ENCODE data around the gene GREB1.
A peak's percentile ranks its signal among the peaks of the same experiment; 100 is the strongest.

Gene GREB1

DNA sequence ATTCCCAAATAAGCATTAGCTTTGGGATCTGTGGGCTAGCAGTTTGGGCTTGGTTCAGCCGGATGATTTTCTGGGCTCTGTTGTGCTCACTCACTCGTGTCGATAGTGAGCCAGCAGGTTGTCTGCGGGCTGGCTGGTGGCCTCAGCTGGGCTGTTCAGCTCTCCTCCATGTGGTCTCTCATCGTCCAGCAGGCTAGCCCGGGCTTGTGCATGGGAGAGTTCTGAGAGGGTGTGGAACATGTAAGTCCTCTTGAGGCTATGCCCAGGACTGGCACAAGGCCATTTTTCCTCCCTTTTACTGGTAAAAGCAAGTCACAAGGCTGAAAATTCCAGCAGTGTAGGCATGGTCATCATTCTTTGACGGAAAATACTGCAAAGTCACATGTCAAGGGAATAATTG lies 97.6 kb downstream of the GREB1 start:
- no peak for DNase-seq

DNA sequence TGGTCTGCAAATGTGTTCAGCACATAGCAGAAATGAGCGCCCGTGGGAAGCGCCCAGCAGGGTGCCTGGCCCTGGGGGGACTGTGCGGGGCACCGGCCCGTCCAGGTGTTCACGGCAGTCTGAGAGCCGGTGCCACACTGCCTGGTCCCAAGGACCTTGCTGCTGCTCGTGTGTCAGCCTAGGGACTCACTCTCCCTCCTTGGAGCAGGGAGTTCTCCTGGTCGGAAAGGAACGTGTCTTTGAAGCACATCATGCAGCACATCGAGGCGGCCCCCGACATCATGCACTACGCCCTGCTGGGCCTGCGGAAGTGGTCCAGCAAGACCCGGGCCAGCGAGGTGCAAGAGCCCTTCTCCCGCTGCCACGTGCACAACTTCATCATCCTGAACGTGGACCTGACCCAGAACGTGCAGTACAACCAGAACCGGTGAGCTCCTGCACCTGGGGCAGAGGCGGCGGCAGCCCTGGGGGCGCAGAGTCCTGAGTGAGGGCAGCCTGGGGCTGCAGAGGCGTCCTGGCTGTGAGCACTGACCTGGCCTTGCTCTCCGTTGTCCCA lies 100.2 kb downstream of the GREB1 start:
- no peak for DNase-seq

DNA sequence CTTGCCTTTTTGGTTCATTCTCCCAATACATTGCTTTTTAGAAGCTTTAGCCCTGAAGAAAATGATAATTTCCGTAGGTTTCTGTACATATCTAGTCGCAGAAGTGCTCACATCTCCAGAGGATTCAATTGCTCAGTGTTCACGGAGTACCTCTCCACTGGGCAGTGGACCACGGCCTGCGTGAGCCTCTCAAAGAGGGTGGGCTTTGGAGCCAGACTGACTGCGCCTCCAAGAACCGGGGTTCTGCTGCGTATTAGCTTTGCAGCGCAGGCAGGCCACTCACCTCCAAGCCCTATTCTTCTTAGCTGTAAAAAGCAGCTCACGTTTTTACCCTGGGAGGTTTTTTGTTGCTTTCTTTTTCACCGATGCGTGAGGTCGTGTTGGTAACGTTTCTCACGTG lies 100.7 kb downstream of the GREB1 start:
- DNase-seq: no peak

DNA sequence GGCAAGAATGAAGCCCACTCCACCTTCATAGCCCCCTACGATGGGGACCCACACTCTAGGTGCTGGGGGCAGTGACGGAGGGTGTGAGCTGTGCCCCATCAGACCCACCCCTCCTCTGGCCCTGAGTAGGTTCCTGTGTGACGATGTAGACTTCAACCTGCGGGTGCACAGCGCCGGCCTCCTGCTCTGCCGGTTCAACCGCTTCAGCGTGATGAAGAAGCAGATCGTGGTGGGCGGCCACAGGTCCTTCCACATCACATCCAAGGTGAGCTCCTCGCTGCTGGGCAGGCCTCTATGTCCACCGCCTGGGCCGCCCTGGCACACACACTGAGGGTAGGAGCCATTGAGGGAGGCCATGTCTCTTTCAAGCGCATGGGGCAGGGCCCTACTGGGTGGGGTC lies 101.3 kb downstream of the GREB1 start:
- DNase-seq: no peak

DNA sequence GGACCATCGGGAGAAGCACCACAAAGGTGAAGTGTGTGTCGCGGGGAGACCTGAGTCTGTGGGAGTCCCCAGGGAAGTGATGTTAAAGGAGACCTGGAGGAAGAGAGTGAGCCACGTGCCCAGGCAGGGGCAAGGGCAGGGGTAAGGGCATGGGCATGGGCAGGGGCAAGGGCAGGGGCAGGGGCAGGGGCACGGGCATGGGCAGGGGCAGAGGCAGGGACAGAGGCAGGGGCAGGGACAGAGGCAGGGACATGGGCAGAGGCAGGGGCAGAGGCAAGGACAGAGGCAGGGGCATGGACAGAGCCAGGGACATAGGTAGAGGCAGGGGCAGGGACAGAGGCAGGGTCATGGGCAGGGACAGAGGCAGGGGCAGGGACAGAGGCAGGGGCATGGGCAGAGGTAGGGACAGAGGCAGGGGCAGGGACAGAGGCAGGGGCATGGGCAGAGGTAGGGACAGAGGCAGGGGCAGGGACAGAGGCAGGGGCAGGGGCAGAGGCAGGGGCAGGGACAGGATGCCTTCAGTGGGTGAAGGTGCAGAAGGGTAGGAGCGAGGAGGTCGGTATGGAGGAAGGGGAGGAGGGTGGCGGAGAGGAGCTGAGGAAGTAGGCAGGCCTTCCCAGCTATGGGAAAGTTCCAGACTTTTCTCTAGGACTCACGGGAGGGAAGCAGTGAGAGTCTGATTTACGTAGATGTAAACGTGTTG lies 102.9 kb downstream of the GREB1 start:
- DNase-seq: no peak

DNA sequence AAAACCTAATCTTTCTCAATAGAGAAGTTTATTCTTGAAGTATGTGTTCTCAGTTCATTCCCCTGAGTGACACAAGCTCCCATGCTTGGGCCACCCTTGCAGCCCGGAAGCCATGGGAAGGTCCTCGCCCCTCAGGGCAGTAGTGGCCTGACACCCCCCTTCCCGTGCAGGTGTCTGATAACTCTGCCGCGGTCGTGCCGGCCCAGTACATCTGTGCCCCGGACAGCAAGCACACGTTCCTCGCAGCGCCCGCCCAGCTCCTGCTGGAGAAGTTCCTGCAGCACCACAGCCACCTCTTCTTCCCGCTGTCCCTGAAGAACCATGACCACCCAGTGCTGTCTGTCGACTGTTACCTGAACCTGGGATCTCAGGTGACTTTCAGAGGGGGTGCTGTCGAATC lies 103.7 kb downstream of the GREB1 start:
- DNase-seq: no peak

DNA sequence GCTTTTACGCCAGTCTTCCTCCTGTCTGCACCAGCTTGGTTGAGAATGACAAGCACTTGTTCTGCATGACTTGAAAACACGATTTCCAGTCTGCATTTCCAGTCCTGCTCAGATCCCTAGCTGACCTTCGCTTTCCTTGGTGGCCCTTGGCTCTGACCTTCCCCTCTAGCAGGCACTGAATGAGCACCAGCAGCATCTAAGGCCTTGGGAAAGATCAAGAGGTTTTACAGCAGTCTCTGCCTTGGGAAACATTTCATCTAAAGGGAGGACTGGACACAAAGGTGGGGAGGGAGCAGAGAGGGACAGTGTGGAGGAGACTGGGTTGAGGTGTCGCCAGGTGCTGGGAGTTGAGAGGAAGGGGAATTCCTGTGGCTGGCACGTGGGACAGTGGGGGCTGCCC lies 105.7 kb downstream of the GREB1 start:
- DNase-seq: no peak

DNA sequence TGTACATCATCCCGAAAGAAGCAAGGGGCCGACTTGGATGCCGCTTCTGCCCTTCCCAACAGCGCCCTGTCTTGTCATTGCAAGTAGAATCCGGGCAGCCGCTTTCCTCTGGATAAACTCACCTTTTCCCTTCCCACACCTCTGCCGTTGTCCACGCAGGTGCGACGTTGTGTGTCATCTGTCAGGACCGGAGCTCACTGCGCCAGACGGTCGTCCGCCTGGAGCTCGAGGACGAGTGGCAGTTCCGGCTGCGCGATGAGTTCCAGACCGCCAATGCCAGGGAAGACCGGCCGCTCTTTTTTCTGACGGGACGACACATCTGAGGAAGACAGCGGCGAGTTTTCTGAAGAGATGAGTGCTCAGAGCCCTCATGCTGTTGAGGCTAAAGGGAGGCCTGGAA lies 106.3 kb downstream of the GREB1 start:
- DNase-seq: no peak

DNA sequence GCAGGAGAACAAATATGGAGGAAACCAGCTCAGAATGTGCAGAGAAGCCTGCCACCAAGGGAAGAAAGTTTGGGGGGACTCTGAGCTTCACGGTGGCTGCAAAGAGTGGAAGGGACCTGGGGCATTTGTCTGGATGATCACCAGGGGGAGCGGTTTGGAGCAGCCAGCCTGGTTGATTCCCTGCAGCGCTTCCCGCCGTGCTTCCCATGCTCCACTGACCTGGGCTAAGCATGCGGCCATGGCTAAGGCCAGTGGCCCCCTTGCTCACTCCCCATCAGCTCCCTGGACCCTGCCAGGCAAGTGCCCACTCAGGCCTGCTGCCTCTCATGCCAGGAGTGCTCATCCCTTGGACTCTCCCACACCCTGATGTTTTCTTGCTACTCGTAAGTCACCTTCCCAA lies 109.1 kb downstream of the GREB1 start:
- DNase-seq: no peak

DNA sequence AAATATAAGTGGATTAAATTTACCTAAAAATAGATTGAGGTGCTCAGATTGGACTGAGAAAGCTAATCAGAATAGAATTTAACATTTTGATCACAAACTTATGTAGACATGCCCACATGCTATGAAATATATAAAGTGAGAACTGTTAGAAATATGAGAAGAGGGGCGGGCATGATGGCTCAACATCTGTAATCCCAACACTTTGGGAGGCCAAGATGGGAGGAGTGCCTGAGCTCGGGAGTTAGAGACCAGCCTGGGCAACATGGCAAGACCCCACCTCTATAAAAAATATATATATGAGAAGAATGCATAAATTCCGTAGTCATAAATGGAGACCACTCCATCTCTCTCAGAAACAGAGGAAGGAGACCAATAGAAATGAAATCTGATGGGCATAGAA lies 110.4 kb downstream of the GREB1 start:
- no peak for DNase-seq

DNA sequence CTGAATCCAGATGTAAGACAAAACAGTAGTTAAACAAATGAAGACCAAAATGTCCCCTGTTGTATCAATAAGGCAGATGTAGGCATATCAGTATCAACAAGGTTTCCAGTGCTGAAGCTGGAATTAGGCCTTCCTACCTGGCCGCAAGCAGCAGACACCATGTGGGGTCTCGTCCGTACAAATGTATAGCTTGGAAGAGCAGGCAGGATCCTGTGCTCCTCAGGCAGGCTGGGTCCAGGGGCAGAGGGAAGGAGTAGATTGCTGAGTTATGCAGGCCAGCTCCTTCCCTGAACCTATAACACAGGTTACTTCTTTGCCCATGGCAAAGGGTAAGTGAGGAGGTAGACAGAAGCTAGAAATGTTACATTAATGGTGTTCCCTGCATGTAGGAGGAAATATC lies 112.7 kb downstream of the GREB1 start:
- no peak for DNase-seq

DNA sequence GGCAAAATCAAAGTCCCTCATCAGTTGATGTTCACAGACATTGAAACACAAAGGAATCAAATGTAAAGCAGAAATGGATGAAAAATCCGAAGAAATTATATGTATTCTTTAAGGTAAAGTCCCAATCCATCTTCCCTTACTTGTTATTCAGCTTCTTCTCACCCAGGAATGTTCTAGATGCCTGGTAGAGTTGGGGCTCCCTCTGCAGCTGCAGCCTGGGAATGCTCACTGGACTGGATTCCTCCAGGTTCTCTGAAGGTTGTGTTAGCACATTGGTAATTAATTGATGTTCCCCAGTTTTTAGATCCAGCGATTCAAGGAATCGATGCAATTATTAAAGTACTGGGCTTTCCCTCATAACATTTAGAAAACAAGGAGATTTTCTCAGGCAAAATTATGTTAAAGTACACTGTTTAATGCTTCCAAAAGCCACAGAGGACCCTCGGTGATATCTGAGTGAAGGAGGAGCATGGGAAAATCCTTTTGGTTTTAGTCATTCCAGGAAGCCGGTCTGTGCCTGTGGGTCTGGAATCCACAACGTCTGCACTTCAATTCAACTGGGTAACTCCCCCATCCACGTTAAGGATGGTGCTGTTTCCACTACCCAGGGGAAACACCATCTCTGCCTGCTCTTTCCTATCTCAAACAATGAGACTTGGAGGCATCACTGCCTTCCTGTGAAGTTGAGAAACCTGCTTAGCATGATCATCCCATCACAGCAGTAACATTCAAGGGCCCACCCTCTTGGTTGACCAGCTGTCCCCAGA lies 114.2 kb downstream of the GREB1 start:
- peak in 2 of 56 donors; percentile 5 to 13 for DNase-seq

DNA sequence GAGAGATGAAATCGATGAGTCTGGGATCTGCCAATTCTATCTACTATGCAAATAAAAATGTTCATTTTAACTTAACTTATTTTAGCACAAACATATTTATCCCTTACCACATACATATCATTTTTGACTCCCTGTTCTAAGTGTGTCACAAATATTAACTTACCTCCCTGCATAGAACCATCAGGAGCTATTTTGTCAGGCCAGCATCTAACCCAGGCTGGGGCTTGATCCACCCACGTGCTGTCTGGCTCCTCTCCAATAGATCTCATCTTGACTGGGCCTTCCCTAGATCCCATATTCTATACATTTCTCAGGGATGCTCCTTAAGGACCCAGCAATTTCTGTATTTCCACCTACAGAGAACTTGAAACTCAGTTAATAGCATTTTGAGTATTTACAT lies 115.2 kb downstream of the GREB1 start:
- DNase-seq: no peak

DNA sequence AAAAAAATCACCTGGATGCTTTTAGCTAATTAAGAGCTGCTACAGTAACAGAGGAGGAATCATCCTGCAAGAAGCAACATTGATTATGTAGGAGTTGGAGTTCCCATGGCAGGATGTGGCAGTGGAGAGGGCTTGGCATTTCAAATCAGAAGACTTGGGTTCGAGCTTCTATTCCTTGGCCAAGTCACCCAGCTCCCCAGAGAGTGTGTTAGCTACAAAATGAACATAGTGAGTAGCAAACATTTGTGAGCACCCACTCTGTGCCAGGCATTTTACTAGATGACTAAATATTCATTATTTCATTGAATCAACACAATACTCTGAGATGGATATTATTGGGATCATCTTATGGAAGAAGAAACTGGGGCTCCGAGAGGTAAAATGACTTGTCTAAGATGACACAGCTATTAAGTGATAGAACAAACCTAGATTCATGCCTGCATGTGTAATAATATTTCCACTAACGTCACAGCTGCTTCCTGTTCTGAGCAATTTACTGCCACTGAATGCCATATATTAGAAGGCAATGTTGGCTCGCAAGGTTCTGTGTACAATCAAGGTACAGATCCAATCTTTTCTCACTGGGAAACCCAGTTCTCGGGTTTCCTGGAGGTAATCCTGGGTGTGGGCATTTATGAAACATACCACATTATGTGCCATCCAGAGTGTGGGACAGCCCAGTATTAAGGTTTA lies 118.2 kb downstream of the GREB1 start:
- no peak for DNase-seq

DNA sequence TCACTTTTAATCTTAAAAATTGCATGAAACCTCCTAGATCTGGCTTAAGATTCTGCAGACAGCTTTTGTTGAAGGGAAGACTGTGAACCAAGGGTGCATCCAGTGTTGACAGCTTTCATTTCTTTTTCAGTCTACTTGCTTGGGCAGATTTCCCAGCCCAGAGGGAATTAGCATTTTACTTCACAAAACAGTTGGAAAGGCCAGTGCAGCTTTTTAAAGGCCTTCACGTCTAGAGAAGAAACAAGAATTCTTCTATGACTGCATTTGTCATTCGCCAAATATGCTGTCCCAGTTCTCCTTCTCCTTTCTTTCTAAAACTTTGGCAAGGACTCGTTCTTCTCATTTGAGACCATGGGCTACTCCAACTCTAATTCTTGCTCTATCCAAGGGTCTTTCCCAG lies 118.7 kb downstream of the GREB1 start:
- DNase-seq: peak in 14 of 56 donors; percentile 13 to 76 (median 48)

DNA sequence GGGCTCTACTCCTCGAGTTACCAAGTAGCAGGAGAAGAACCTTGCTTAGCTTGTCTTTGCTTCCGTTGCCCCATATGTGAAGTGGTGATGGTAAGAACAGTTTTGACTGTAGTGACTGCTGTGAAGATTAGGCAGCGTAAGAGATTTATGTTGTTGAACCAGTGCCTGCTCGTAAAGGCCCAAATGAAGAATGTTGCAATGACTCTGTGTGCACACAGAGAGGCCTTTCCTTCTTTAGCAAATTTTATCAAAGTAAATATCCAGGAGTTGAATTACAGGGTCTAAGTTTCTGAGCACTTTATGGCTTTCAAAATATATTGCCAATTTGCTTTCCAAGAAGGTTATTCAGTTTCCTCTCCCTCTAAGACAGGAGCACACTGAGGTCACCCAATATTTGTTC lies 121.7 kb downstream of the GREB1 start:
- DNase-seq: no peak

DNA sequence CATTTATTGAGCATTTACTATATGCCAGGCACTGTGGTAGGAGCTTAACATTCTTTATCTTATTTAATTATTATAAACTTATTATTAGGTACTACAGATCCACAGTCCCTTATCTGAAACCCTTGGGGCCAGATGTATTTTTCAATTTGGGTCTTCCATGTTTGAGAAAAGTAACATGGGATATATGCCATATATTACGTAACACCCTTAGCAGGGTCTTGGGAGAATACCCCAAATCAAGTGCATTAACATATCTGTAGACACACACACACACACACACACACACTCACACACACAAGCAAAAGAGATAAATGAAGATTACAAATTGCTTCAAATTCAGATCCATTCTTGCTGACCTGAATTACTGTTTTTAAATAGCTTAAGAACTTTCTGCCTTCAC lies 122.4 kb downstream of the GREB1 start:
- DNase-seq: no peak

DNA sequence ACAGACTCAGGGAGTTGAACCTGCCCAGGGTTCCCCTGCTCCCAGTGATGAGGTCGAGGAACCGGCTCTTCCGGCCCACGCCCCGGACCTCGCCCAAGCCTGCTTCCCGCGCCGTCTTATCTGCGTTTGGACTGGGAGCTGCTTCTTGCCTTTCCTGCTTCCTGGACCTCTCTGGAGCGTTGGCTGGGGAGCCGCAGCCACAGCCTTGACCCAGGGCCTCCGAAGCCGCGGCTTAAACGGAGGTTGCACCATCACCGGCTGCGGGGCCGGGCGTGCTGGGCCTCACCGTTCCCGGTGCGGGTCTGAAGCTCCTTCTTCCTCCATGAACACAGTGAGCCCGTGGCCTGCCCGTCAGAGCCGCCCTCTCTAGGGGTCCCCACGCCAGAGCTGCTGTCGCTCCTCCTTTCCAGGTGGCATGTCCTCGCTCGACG lies 122.8 kb downstream of the GREB1 start:
- no peak for DNase-seq

DNA sequence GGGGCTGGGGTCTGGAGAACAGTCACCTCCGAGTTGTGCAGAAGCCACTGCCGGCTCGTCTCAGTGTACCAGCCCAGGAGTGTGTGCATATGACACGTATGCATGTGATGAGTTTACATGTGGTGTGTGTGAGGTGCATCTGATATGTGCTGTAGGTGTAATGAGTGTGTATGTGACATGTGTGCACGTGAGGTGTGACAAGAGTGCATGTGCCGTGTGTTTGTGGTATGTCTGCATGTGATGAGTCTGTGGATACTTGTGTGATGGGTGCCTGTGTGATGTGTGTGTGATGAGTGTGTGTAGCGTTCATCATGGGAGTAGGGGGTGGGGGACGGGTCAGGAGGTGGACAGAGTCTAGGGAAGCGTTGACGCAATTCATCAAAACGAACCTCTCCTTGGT lies 123.3 kb downstream of the GREB1 start:
- DNase-seq: no peak

DNA sequence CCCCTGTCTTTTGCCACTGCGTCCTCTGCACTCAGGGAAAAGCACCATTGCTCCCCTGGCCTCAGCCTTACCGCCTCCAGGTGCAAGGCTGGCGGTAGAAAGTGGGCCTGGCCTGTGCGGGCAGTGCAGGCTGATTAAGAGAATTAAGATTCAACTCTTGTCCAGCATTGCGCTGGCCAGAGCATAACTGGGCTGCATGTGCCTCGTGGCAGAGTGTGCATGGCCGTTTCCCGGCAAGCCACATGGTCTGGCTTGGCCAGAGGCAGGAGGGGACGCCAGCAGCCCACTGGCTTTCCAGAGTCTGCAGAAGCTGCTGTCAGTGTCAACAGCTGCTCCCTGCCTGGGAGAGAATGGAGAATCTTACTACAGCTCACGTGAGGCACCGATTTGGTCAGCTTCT lies 123.8 kb downstream of the GREB1 start:
- peak in 22 of 56 donors; percentile 15 to 71 (median 40) for DNase-seq

DNA sequence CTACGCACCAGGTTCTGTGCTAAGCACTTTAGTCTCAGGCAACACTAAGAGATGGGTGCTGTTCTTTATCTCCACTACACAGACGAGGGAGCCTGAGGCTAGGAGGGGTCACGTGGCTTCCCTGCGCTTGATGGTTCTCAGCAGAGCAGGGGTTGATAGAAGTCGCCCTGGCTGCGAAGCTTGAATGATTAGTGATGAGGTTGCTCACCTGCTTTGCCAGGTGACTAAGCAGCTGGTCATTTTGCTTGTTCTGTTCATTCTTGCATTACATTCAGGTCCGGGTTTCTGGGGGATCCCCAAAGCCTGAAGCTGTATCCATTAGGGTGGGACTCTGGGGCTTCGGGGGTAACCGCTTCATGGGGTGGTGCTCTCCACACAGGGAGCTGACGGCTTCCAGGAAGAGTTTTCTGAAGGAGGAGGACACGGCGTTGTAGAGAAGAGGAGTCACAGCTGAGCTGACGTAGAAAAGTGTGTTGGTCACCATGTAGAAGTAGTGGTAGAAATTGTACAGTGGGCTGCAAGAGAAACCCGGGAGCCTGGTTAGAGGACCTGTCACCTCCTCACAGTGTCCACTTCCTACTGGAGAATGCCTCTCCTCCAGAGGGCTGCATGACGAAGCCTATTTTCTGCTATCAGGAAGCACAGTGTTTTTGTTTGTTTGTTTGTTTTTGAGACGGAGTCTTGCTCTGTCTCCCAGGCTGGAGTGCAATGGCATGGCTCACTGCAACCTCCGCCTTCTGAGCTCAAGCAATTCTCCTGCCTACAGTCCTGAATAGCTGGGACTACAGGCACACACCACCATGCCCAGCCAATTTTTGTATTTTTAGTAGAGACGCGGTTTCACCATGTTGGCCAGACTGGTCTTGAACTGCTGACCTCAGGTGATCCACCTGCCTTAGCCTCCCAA lies 124.6 kb downstream of the GREB1 start:
- no peak for DNase-seq
